ENCODE measurements around the gene C9orf85.

- no peak for TF ChIP-seq POLR2A (IDR thresholded peaks at IDR 0.05)
- no peak for TF ChIP-seq POLR2AphosphoS5 (IDR thresholded peaks at IDR 0.05)
- TF ChIP-seq CTCF (IDR thresholded peaks at IDR 0.05): no peak
- TF ChIP-seq EP300 (IDR thresholded peaks at IDR 0.05): no peak
Measured at GRCh38 chr9:71897577-71897976, 13.9 kb upstream of the C9orf85 start.
